Neural cell (in vitro differentiated cells): Measurements from ENCODE around the gene OFD1. TPM values are rescaled to one million over a fixed set of nuclear protein-coding genes. Genes with fewer than 3 reads are reported as not detected.

Experiments used
- H2AFZ ChIP-seq: fragments of 200-600, 300-800 bp; sonication (generic), shearing (Covaris generic); 2 replicates; pipeline ENCODE4 v1.6.0; 2014; ENCODE audit warnings: low read depth, mild to moderate bottlenecking, antibody characterized with exemption, low read length, moderate library complexity
- H3F3A ChIP-seq: fragments of 200-600 bp; shearing (Covaris generic); 2 replicates; pipeline ENCODE4 v1.6.1; 2016; ENCODE audit warnings: mild to moderate bottlenecking, moderate library complexity, mixed read lengths, antibody characterized with exemption, low read length; ENCODE audit not compliant: insufficient read depth, poor library complexity, severe bottlenecking
- H3K27ac ChIP-seq: fragments of 200-600, 300-800 bp; sonication (generic), shearing (Covaris generic); 2 replicates; pipeline ENCODE4 v1.5.1; 2014; ENCODE audit warnings: mild to moderate bottlenecking, low read length, moderate library complexity
- H3K27me3 ChIP-seq: fragments of 300-800, 200-600 bp; sonication (generic), shearing (Covaris generic); 2 replicates; pipeline ENCODE4 v1.6.0; 2014; ENCODE audit warnings: mild to moderate bottlenecking, low read depth, low read length, moderate library complexity; ENCODE audit not compliant: insufficient read depth
- H3K36me3 ChIP-seq: fragments of 300-800, 200-600 bp; sonication (generic), shearing (Covaris generic); 2 replicates; pipeline ENCODE4 v1.5.1; 2014; ENCODE audit warnings: mild to moderate bottlenecking, antibody characterized with exemption, low read length, moderate library complexity; ENCODE audit not compliant: insufficient read depth
- H3K4me2 ChIP-seq: fragments of 300-800, 200-600 bp; sonication (generic), shearing (Covaris generic); 2 replicates; pipeline ENCODE4 v1.6.0; 2014; ENCODE audit warnings: mild to moderate bottlenecking, low read length
- H3K4me3 ChIP-seq: fragments of 300-800, 200-600 bp; sonication (generic), shearing (Covaris generic); 2 replicates; pipeline ENCODE4 v1.5.1; 2014; ENCODE audit warnings: mild to moderate bottlenecking, low read length, moderate library complexity
- H3K79me2 ChIP-seq: fragments of 200-600 bp; shearing (Covaris generic); replicated peaks from 2 replicates; pipeline ENCODE4 v1.6.0; 2014; ENCODE audit warnings: mild to moderate bottlenecking, low read length, moderate library complexity; ENCODE audit not compliant: insufficient read depth
- H3K9ac ChIP-seq: fragments of 300-800, 200-600 bp; sonication (generic), shearing (Covaris generic); 2 replicates; pipeline ENCODE4 v1.6.1; 2016; ENCODE audit warnings: mild to moderate bottlenecking, low read length, mixed read lengths
- H3K9me2 ChIP-seq: fragments of 200-600 bp; shearing (Covaris generic); 2 replicates; pipeline ENCODE4 v1.6.1; 2016; ENCODE audit warnings: mild to moderate bottlenecking, low read length, mixed read lengths; ENCODE audit not compliant: insufficient read depth
- H3K9me3 ChIP-seq: fragments of 200-600, 300-800 bp; sonication (generic), shearing (Covaris generic); 2 replicates; pipeline ENCODE4 v1.6.1; 2016; ENCODE audit warnings: mild to moderate bottlenecking, mixed run types, low read length, moderate library complexity, mixed read lengths
- H4K20me1 ChIP-seq: fragments of 200-600 bp; shearing (Covaris generic); 2 replicates; pipeline ENCODE4 v1.6.1; 2016; ENCODE audit warnings: mild to moderate bottlenecking, mixed run types; ENCODE audit not compliant: insufficient read depth
- CTCF ChIP-seq: fragments of 450-650 bp; IDR thresholded peaks from 2 replicates; pipeline ENCODE4 v1.5.1; 2014; ENCODE audit warnings: antibody characterized with exemption, mild to moderate bottlenecking, moderate library complexity; ENCODE audit not compliant: poor library complexity, severe bottlenecking
- EP300 ChIP-seq: fragments of 450-650 bp; conservative IDR thresholded peaks from 2 replicates; pipeline ENCODE4 v1.6.1; 2014; ENCODE audit warnings: antibody characterized with exemption, mild to moderate bottlenecking, moderate library complexity; ENCODE audit not compliant: poor library complexity, severe bottlenecking
- EZH2 ChIP-seq: fragments of 200-600, 300-800 bp; shearing (Covaris generic), sonication (generic); IDR thresholded peaks from 2 replicates; pipeline ENCODE4 v1.6.1; 2014; ENCODE audit warnings: antibody characterized with exemption, low read length, borderline replicate concordance, mild to moderate bottlenecking; ENCODE audit not compliant: insufficient read depth, poor library complexity, severe bottlenecking
- MXI1 ChIP-seq: fragments of 450-650 bp; conservative IDR thresholded peaks from 2 replicates; pipeline ENCODE4 v1.6.1; 2014; ENCODE audit warnings: antibody characterized with exemption, mild to moderate bottlenecking; ENCODE audit not compliant: poor library complexity, severe bottlenecking
- POLR2AphosphoS5 ChIP-seq: IDR thresholded peaks from 2 replicates; pipeline ENCODE4 v1.6.1; 2012
- RAD21 ChIP-seq: fragments of 450-650 bp; conservative IDR thresholded peaks from 2 replicates; pipeline ENCODE4 v1.6.1; 2014; ENCODE audit warnings: antibody characterized with exemption, mild to moderate bottlenecking, moderate library complexity
- SMC3 ChIP-seq: fragments of 450-650 bp; conservative IDR thresholded peaks from 2 replicates; pipeline ENCODE4 v1.6.1; 2014; ENCODE audit warnings: antibody characterized with exemption, mild to moderate bottlenecking, moderate library complexity; ENCODE audit not compliant: poor library complexity
- TAF1 ChIP-seq: IDR thresholded peaks from 2 replicates; pipeline ENCODE4 v1.6.1; 2012; ENCODE audit warnings: low read depth
- polyA plus RNA-seq: library from polyadenylated mRNA; depleted of rRNA; stranded (reverse); fragments of >200 nt; gene quantifications from 2 replicates; pipeline ENCODE4 v1.2.3, GENCODE V29; 2014
- TF ChIP-seq, protein P1 (sequence below): IDR thresholded peaks from 2 replicates; pipeline ENCODE4 v1.6.1; 2012; ENCODE audit warnings: borderline replicate concordance

The OFD1 gene
- polyA plus RNA-seq, 1 donor from 2014 or later = 35.1 TPM

DNA sequence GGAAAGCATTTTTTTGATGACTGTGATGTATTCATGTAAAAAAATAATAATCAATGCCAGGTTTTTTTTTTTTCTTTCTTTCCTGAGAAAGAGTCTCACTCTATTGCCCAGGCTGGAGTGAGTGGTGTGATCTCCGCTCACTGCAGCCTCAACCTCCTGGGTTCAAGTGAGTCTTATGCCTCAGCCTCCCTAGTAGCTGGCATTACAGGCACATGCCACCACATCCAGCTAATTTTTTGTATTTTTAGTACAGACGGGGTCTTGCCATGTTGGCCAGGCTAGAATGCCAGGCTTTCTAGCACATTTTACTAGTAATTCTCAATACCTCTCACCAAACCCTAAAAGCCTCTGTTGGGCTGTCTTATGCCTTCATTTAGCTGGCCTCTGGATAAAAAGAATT, 56.6 kb downstream of the OFD1 start:
- no peak for TF ChIP-seq MXI1
- no peaks in the 10 kb centered on the region for H3K9me2 ChIP-seq
- no peak overlapping the region for H3K27ac ChIP-seq
- no peak overlapping the region for H3K4me2 ChIP-seq
- no peaks in the 10 kb centered on the region for H3K9me3 ChIP-seq
- no peaks in the 10 kb centered on the region for H3K79me2 ChIP-seq
- H2AFZ ChIP-seq = no peak overlapping the region
- no peaks in the 10 kb centered on the region for H3K36me3 ChIP-seq
- no peak overlapping the region for H3K4me3 ChIP-seq
- no peaks in the 10 kb centered on the region for H4K20me1 ChIP-seq
- no peak overlapping the region for H3K9ac ChIP-seq
- H3F3A ChIP-seq = no peaks in the 10 kb centered on the region
- H3K27me3 ChIP-seq = no peaks in the 10 kb centered on the region

DNA sequence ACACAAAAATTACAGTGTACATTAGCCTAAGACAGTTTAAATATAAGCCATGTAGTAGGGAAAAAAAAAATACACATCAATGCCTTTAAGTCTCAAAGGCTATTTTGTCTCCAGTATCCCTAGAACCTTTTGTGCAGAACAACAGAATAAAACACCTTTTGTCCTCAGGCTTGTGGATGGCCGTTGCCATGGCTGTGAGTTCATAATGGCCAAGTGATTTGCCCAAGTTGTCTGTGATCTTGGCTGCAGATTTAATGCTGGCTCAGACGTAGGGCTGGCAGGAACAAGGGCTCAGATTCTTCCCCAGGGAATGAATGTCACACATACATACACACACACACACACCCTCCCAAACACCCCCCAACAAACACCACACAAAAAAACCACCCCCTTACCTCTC, 57.0 kb downstream of the OFD1 start:
- no peaks in the 10 kb centered on the region for H3K9me2 ChIP-seq
- no peaks in the 10 kb centered on the region for H3K79me2 ChIP-seq
- H4K20me1 ChIP-seq = no peaks in the 10 kb centered on the region
- no peak overlapping the region for H3K4me3 ChIP-seq
- H2AFZ ChIP-seq = no peak overlapping the region
- no peak overlapping the region for H3K9ac ChIP-seq
- no peak for TF ChIP-seq RAD21
- H3K36me3 ChIP-seq = no peaks in the 10 kb centered on the region
- no peaks in the 10 kb centered on the region for H3F3A ChIP-seq
- H3K27me3 ChIP-seq = no peaks in the 10 kb centered on the region
- H3K9me3 ChIP-seq = no peaks in the 10 kb centered on the region
- no peak overlapping the region for H3K27ac ChIP-seq
- H3K4me2 ChIP-seq = no peak overlapping the region

DNA sequence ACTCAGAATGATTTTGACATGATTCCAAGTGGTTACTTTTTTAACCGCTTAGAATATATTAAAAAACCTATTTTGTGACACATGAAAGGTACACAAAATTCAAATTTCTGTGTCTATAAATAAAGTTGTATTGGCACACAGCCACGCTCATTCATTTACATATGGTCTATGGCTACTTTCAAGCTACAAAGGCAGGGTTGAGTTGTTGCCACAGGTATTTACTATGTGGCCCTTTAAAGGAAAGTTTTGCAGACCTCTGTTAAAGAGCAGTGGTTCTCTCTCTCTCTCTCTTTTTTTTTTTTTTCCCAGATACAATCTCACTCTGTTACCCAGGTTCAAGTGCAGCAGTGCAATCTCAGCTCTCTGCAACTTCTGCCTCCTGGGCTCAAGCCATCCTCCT, 59.3 kb downstream of the OFD1 start:
- Histone ChIP-seq H2AFZ (no peak overlapping the region), H3K4me2 (no peak overlapping the region)

More for the DNA sequence above, 59.3 kb downstream of the OFD1 start:
- no peaks in the 10 kb centered on the region for H3K9me3 ChIP-seq
- H3K9ac ChIP-seq = no peak overlapping the region
- H3K27me3 ChIP-seq = no peaks in the 10 kb centered on the region
- no peaks in the 10 kb centered on the region for H3K36me3 ChIP-seq
- no peaks in the 10 kb centered on the region for H3K79me2 ChIP-seq
- no peaks in the 10 kb centered on the region for H4K20me1 ChIP-seq
- TF ChIP-seq EZH2 (no peak), SMC3 (no peak), TAF1 (no peak), EP300 (no peak), POLR2AphosphoS5 (no peak), CTCF (no peak), MXI1 (no peak), RAD21 (no peak)
- TF ChIP-seq, protein P1, sequence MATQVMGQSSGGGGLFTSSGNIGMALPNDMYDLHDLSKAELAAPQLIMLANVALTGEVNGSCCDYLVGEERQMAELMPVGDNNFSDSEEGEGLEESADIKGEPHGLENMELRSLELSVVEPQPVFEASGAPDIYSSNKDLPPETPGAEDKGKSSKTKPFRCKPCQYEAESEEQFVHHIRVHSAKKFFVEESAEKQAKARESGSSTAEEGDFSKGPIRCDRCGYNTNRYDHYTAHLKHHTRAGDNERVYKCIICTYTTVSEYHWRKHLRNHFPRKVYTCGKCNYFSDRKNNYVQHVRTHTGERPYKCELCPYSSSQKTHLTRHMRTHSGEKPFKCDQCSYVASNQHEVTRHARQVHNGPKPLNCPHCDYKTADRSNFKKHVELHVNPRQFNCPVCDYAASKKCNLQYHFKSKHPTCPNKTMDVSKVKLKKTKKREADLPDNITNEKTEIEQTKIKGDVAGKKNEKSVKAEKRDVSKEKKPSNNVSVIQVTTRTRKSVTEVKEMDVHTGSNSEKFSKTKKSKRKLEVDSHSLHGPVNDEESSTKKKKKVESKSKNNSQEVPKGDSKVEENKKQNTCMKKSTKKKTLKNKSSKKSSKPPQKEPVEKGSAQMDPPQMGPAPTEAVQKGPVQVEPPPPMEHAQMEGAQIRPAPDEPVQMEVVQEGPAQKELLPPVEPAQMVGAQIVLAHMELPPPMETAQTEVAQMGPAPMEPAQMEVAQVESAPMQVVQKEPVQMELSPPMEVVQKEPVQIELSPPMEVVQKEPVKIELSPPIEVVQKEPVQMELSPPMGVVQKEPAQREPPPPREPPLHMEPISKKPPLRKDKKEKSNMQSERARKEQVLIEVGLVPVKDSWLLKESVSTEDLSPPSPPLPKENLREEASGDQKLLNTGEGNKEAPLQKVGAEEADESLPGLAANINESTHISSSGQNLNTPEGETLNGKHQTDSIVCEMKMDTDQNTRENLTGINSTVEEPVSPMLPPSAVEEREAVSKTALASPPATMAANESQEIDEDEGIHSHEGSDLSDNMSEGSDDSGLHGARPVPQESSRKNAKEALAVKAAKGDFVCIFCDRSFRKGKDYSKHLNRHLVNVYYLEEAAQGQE = no peak
- H3K4me3 ChIP-seq = no peak overlapping the region
- H3F3A ChIP-seq = no peaks in the 10 kb centered on the region
- no peaks in the 10 kb centered on the region for H3K9me2 ChIP-seq
- H3K27ac ChIP-seq = no peak overlapping the region
